ENCODE data around the gene WEE2. TPM values are rescaled to one million over a fixed set of nuclear protein-coding genes. Genes with fewer than 3 reads are reported as not detected.
A peak's percentile ranks its signal among the peaks of the same experiment; 100 is the strongest.

Gene WEE2
- total and polyA plus RNA-seq, 12 donors: 0.03 to 0.09 (median 0.06) TPM; not detected in 9

DNA sequence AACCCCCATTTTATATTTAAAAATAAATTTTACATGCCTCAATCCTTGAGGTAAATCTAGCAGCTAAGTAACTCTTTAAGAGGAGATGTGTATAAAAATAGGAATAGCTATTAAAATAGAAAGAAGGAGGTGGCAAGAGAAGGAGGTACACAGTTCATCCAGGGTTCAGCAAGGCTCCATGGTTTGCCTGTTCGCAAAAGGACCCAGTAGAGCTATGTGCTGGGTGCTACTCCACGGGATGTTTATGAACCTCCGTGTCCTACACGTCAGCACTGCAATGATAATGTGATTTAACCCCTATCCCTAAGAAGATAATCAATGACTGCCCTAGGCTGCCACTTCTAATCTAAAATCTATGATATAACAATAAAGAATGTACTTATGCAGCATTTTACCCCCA, 5.3 kb upstream of the WEE2 start:
- Histone ChIP-seq H3K4me1 (replicated peaks in 1 of 2) (peaks cover 3 to 23% of the 10 kb centered on the region in 2 donors), H3K27me3 (no peaks in the 10 kb centered on the region), H3K36me3 (replicated peaks in 1 of 2) (no peaks in the 10 kb centered on the region), H3K9me3 (replicated peaks in 1 of 3) (no peaks in the 10 kb centered on the region), H3K27ac (no peak overlapping the region), H3K4me3 (peak overlapping the region in 1 of 4 donors; percentile 67)
- WGBS, 4 donors: 69 to 75% (median 73%) methylated on average over 4 of the region's 4 CpGs
- no peak for DNase-seq
- TF ChIP-seq POLR2A (IDR thresholded peaks at IDR 0.05): no peak
- TF ChIP-seq, protein P1, sequence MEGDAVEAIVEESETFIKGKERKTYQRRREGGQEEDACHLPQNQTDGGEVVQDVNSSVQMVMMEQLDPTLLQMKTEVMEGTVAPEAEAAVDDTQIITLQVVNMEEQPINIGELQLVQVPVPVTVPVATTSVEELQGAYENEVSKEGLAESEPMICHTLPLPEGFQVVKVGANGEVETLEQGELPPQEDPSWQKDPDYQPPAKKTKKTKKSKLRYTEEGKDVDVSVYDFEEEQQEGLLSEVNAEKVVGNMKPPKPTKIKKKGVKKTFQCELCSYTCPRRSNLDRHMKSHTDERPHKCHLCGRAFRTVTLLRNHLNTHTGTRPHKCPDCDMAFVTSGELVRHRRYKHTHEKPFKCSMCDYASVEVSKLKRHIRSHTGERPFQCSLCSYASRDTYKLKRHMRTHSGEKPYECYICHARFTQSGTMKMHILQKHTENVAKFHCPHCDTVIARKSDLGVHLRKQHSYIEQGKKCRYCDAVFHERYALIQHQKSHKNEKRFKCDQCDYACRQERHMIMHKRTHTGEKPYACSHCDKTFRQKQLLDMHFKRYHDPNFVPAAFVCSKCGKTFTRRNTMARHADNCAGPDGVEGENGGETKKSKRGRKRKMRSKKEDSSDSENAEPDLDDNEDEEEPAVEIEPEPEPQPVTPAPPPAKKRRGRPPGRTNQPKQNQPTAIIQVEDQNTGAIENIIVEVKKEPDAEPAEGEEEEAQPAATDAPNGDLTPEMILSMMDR (IDR thresholded peaks at IDR 0.05): no peak
- intact Hi-C loops (cut with DNase I): no loop called here

DNA sequence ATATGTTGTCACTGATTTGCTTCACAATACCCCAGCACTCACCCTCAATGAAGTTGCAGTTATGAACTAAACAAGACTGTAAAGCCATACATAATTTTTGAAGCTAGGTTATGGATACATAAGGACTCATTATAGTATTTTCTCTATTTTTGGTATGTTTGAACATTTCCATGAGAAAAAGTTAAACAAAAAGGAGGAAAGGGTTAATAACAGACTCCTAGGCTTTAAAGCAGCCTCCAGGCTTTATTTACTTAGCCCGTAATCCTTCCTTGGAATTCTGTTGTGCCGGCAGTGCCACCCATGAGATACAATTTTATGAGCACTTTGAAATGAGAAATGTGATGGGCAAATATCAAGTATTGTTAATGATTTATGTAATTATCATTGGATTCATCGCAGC, 4.0 kb upstream of the WEE2 start:
- no peak overlapping the region for H3K27ac ChIP-seq
- no peaks in the 10 kb centered on the region for H3K27me3 ChIP-seq
- H3K36me3 ChIP-seq (replicated peaks in 1 of 2): no peaks in the 10 kb centered on the region
- H3K4me3 ChIP-seq: no peak overlapping the region
- peaks cover 3 to 22% of the 10 kb centered on the region in 2 donors for H3K4me1 ChIP-seq (replicated peaks in 1 of 2)
- no peak for DNase-seq
- TF ChIP-seq POLR2A (IDR thresholded peaks at IDR 0.05): no peak
- TF ChIP-seq, protein P1 (IDR thresholded peaks at IDR 0.05): no peak
- no peaks in the 10 kb centered on the region for H3K9me3 ChIP-seq (replicated peaks in 1 of 3)
- 74 to 81% (median 80%) methylated on average over 3 of the region's 3 CpGs for WGBS, 4 donors
- intact Hi-C loops (cut with DNase I): no loop called here

DNA sequence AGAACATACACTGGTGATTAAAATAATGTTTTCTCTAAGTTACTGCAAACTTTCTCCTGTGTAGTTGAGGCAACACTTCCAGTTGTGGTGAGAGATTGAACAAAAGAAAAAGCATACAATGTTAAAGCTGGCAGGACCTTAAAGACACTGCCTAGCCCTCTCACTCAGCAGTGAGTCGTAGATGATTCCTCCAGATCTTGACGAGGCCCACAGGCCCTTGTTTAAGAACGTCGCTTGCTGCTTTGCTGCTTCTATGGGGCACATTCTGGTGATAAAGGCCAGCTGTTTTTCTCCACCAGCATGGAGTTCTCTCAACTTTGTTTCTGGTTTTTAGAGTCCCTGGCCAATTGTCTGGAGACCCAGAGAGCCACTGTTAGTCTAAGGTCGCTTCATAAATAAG, 3.4 kb upstream of the WEE2 start:
- DNase-seq: no peak
- no peaks in the 10 kb centered on the region for H3K27me3 ChIP-seq
- no peaks in the 10 kb centered on the region for H3K9me3 ChIP-seq (replicated peaks in 1 of 3)
- 88 to 91% (median 89%) methylated on average over 5 of the region's 5 CpGs for WGBS, 4 donors
- no peak overlapping the region for H3K27ac ChIP-seq
- no peak overlapping the region for H3K4me3 ChIP-seq
- TF ChIP-seq, protein P1 (IDR thresholded peaks at IDR 0.05): no peak
- TF ChIP-seq POLR2A (IDR thresholded peaks at IDR 0.05): no peak
- intact Hi-C loops (cut with DNase I): no loop called here
- H3K4me1 ChIP-seq (replicated peaks in 1 of 2): peaks cover 3 to 19% of the 10 kb centered on the region in 2 donors
- no peaks in the 10 kb centered on the region for H3K36me3 ChIP-seq (replicated peaks in 1 of 2)

DNA sequence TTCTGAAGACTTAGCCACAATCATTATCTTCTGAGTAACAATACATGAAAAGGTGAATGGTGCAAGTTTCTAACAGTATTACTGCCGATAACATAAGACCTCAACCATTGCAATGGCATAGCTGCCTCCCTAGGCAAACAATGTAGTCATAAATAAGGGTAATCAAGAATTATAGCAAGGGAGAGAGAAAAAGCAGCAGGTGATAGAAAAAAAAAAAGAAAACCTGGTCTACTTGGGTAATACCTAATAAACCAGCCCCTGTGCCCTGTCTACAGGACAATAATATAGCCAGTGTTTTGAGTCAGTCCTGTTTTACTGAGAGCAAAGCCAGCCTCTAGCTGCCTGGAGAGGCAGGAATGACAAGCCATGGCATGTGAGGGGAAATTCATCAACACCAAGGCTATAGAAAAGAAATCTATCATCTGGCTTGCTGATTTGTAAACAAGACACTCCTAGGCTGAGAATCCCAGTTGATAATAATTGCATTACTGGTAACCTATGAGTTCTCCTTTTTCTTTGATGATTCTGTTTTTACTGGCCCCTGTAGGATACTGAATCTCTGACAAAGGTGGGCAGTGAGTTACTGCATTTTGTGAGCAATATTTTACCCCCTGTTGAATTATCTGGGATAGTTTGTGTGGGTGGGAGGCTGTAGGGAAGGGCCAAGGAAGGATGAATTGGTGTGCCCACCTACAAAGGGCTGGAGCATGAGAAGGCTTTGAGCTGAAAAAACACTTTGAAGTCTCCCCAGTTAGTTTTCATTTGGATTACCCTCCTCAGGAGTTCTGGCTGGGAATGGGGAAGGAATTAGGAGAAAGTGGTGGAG, 1.7 kb upstream of the WEE2 start:
- TF ChIP-seq, protein P1 (IDR thresholded peaks at IDR 0.05): no peak
- TF ChIP-seq POLR2A (IDR thresholded peaks at IDR 0.05): no peak
- Histone ChIP-seq H3K4me1 (replicated peaks in 1 of 2) (peaks cover 0 to 11% of the 10 kb centered on the region in 2 donors), H3K27ac (no peak overlapping the region), H3K27me3 (no peaks in the 10 kb centered on the region), H3K4me3 (no peak overlapping the region), H3K36me3 (replicated peaks in 1 of 2) (no peaks in the 10 kb centered on the region), H3K9me3 (replicated peaks in 1 of 3) (no peaks in the 10 kb centered on the region)
- 94 to 100% (median 98%) methylated on average over 1 of the region's 1 CpG for WGBS, 4 donors
- DNase-seq: no peak
- intact Hi-C loops (cut with DNase I): no loop called here
